ENCODE measurements around the gene MYH15. TPM values are rescaled to one million over a fixed set of nuclear protein-coding genes. Genes with fewer than 3 reads are reported as not detected.

The MYH15 gene
- total RNA-seq, 1 donor from 2014 or later, result 1.0 TPM

DNA sequence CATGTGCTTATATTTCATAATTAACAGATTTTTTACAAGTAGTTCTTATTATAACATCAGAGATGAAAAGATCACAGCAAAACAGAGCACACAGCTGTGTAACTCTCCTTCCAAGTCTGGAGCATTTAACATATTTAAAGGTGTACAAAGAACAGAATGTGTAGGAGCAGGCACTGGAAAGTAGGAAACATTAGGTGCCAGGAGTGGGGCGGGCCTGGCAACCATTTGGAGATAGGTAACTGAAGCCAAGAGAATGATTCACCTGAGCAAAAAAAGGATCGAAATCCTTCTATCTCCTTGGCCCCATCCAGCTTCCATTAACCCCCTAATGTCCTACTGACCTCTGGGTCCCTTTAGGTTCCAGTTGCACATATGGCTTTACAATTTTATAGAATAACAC is 2.3 kb upstream of the MYH15 start:
- Mint-ChIP-seq H3K4me3 (ENCODE audit: unreplicated experiment) (no peak overlapping the region), H3K27me3 (ENCODE audit: unreplicated experiment) (no peaks in the 10 kb centered on the region), H3K9me3 (ENCODE audit: unreplicated experiment) (no peaks in the 10 kb centered on the region), H3K4me1 (ENCODE audit: low read depth, unreplicated experiment) (peaks cover 3% of the 10 kb centered on the region), H3K27ac (ENCODE audit: unreplicated experiment) (no peak overlapping the region), H3K36me3 (ENCODE audit: unreplicated experiment) (no peaks in the 10 kb centered on the region)
- TF ChIP-seq, protein P1, sequence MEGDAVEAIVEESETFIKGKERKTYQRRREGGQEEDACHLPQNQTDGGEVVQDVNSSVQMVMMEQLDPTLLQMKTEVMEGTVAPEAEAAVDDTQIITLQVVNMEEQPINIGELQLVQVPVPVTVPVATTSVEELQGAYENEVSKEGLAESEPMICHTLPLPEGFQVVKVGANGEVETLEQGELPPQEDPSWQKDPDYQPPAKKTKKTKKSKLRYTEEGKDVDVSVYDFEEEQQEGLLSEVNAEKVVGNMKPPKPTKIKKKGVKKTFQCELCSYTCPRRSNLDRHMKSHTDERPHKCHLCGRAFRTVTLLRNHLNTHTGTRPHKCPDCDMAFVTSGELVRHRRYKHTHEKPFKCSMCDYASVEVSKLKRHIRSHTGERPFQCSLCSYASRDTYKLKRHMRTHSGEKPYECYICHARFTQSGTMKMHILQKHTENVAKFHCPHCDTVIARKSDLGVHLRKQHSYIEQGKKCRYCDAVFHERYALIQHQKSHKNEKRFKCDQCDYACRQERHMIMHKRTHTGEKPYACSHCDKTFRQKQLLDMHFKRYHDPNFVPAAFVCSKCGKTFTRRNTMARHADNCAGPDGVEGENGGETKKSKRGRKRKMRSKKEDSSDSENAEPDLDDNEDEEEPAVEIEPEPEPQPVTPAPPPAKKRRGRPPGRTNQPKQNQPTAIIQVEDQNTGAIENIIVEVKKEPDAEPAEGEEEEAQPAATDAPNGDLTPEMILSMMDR (IDR thresholded peaks at IDR 0.05; ENCODE audit: partially characterized antibody, unreplicated experiment), result no peak
- no peak for DNase-seq

GRCh38 chr3:108511490-108511889 is 1.1 kb upstream of the MYH15 start:
- DNase-seq, result no peak
- TF ChIP-seq, protein P1 (IDR thresholded peaks at IDR 0.05; ENCODE audit: partially characterized antibody, unreplicated experiment), result no peak
- Mint-ChIP-seq H3K9me3 (ENCODE audit: unreplicated experiment) (no peaks in the 10 kb centered on the region), H3K4me3 (ENCODE audit: unreplicated experiment) (no peak overlapping the region), H3K27me3 (ENCODE audit: unreplicated experiment) (no peaks in the 10 kb centered on the region), H3K36me3 (ENCODE audit: unreplicated experiment) (no peaks in the 10 kb centered on the region), H3K27ac (ENCODE audit: unreplicated experiment) (no peak overlapping the region), H3K4me1 (ENCODE audit: low read depth, unreplicated experiment) (no peaks in the 10 kb centered on the region)

DNA sequence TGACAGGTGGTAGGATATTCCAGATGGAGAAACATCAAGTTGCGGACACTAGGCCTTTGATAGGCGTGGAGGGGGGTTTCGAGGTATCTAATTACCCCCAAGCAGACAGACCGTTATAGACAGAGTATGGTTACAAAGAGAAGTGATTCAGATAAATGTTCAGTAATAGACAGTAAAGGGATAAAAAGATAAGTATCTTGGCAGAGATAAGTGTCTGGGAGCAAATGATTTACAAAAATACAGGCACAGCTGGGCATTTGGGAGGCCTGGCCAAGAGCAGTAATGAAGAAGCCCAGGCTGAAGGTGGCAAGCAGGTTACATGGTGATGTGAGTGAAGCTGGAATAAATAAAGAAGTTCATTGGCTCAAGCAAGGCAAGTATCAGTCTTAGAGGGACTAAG is 659 bp upstream of the MYH15 start:
- no peaks in the 10 kb centered on the region for H3K9me3 Mint-ChIP-seq (ENCODE audit: unreplicated experiment)
- no peak overlapping the region for H3K4me3 Mint-ChIP-seq (ENCODE audit: unreplicated experiment)
- H3K36me3 Mint-ChIP-seq (ENCODE audit: unreplicated experiment), result no peaks in the 10 kb centered on the region
- no peak for DNase-seq
- no peak overlapping the region for H3K27ac Mint-ChIP-seq (ENCODE audit: unreplicated experiment)
- TF ChIP-seq, protein P1 (IDR thresholded peaks at IDR 0.05; ENCODE audit: partially characterized antibody, unreplicated experiment), result no peak
- H3K4me1 Mint-ChIP-seq (ENCODE audit: low read depth, unreplicated experiment), result no peaks in the 10 kb centered on the region
- H3K27me3 Mint-ChIP-seq (ENCODE audit: unreplicated experiment), result no peaks in the 10 kb centered on the region

DNA sequence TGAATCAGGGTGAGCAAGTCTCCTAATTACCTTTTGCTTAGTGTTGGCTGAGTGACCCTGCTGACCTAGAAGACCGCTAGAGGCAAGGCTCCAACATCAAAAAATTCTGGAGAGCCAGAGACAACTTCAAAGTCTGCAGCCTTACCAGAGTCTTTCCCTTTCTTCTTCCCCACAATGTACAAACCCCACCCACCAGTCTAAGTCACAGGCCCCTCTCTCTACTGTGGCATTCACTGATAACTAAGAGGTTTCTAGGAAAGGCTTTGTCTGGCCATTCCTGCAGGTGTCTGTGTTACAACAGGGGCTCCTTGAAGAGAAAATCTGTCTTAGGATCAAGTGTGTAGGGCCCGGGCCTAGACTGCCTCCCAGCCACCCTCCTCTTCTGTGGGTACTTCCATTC is 525 bp downstream of the MYH15 start:
- H3K4me1 Mint-ChIP-seq (ENCODE audit: low read depth, unreplicated experiment), result no peaks in the 10 kb centered on the region
- no peaks in the 10 kb centered on the region for H3K9me3 Mint-ChIP-seq (ENCODE audit: unreplicated experiment)
- H3K4me3 Mint-ChIP-seq (ENCODE audit: unreplicated experiment), result no peak overlapping the region
- no peaks in the 10 kb centered on the region for H3K27me3 Mint-ChIP-seq (ENCODE audit: unreplicated experiment)
- DNase-seq, result no peak
- TF ChIP-seq, protein P1 (IDR thresholded peaks at IDR 0.05; ENCODE audit: partially characterized antibody, unreplicated experiment), result no peak
- H3K36me3 Mint-ChIP-seq (ENCODE audit: unreplicated experiment), result no peaks in the 10 kb centered on the region
- H3K27ac Mint-ChIP-seq (ENCODE audit: unreplicated experiment), result no peak overlapping the region

DNA sequence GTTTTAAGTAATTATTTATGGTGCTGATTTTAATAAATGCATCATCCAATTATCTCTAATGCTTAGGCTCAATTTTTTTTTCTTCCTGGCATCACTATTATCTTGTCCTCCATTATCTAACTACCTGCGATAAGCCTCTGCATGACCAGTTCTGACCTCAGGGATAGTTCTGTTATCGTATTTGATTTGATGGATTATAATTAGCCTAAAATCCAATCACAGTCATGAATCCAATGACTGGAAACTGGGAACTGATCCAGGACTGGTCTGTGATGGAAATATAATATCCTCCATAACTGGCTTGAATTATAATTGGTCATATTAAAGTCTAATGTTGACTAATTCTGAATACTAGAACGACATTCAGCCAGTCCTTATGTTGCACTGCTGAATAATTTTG is 1.1 kb downstream of the MYH15 start:
- Mint-ChIP-seq H3K9me3 (ENCODE audit: unreplicated experiment) (no peaks in the 10 kb centered on the region), H3K4me3 (ENCODE audit: unreplicated experiment) (no peak overlapping the region), H3K27me3 (ENCODE audit: unreplicated experiment) (no peaks in the 10 kb centered on the region), H3K27ac (ENCODE audit: unreplicated experiment) (no peak overlapping the region), H3K36me3 (ENCODE audit: unreplicated experiment) (no peaks in the 10 kb centered on the region), H3K4me1 (ENCODE audit: low read depth, unreplicated experiment) (no peaks in the 10 kb centered on the region)
- TF ChIP-seq, protein P1 (IDR thresholded peaks at IDR 0.05; ENCODE audit: partially characterized antibody, unreplicated experiment), result no peak
- no peak for DNase-seq
